Endometrial microvascular endothelial cells (primary cell): ENCODE data around the gene GNE. TPM values are rescaled to one million over a fixed set of nuclear protein-coding genes. Genes with fewer than 3 reads are reported as not detected.
"Not testable (repeated sequence)": the region's sequence is repeated elsewhere in the genome, so short reads cannot be mapped to it uniquely, and the experiment has no call there.

Source experiments
- in situ Hi-C: cut with HindIII; loops from 2 replicates; pipeline ENCODE4 v1.10.0; 2017; ENCODE audit warnings: low sequenced_read_pairs, low pct_unique_long_range_greater_than_20kb; ENCODE audit errors: inconsistent ontology term
- total RNA-seq: library from RNA; depleted of rRNA; stranded (reverse); fragments of >200 nt; gene quantifications from one replicate; pipeline ENCODE4 v1.2.3, GENCODE V29; 2015; ENCODE audit errors: inconsistent ontology term

The GNE gene
- total RNA-seq, 1 donor from 2014 or later = 12.4 TPM

GRCh38 chr9:36214571-36214970 is 43.7 kb downstream of the GNE start:
- in situ Hi-C loops = loop anchor here (10.0 kb wide), 1 partner anchor 50 kb away; no protein-coding TSS in a partner anchor

GRCh38 chr9:36213989-36214388 is 44.3 kb downstream of the GNE start:
- in situ Hi-C loops = loop anchor here (10.0 kb wide), 1 partner anchor 51 kb away; no protein-coding TSS in a partner anchor

GRCh38 chr9:36213387-36213786 is 44.9 kb downstream of the GNE start:
- in situ Hi-C loops = loop anchor here (10.0 kb wide), 1 partner anchor 51 kb away; no protein-coding TSS in a partner anchor

GRCh38 chr9:36211510-36211909 is 46.7 kb downstream of the GNE start:
- in situ Hi-C loops = loop anchor here (10.0 kb wide), 1 partner anchor 53 kb away; no protein-coding TSS in a partner anchor

GRCh38 chr9:36210722-36211121 is 47.5 kb downstream of the GNE start:
- in situ Hi-C loops = loop anchor here (10.0 kb wide), 1 partner anchor 54 kb away; no protein-coding TSS in a partner anchor

- in situ Hi-C loops = no loop called here
These were observed 49.6 kb downstream of the GNE start for GRCh38 chr9:36208521-36209253.

- in situ Hi-C loops = no loop called here
These were observed 50.7 kb downstream of the GNE start for GRCh38 chr9:36207546-36208012.

- in situ Hi-C loops = no loop called here
These were observed 51.2 kb downstream of the GNE start for GRCh38 chr9:36207016-36207415.

GRCh38 chr9:36204906-36205547 is 53.2 kb downstream of the GNE start:
- in situ Hi-C loops = no loop called here

GRCh38 chr9:36194326-36195000 is 63.8 kb downstream of the GNE start:
- in situ Hi-C loops = no loop called here

GRCh38 chr9:36193023-36193422 is 65.2 kb downstream of the GNE start:
- in situ Hi-C loops = no loop called here

GRCh38 chr9:36192196-36192595 is 66.1 kb downstream of the GNE start:
- in situ Hi-C loops = no loop called here

GRCh38 chr9:36191686-36192085 is 66.6 kb downstream of the GNE start:
- in situ Hi-C loops = no loop called here

- in situ Hi-C loops = no loop called here
These were observed 67.0 kb downstream of the GNE start for GRCh38 chr9:36191290-36191645.

- in situ Hi-C loops = no loop called here
These were observed 67.6 kb downstream of the GNE start, which contains the start of gene CLTA for GRCh38 chr9:36190388-36191289. TSS of gene CLTA (plus strand) at chr9:36190921. CDS start at chr9:36191057, 136 bp downstream.

- in situ Hi-C loops = no loop called here
These were observed 68.3 kb downstream of the GNE start for GRCh38 chr9:36189976-36190375.

GRCh38 chr9:36188212-36188611 is 70.0 kb downstream of the GNE start:
- in situ Hi-C loops = no loop called here

GRCh38 chr9:36187414-36187813 is 70.8 kb downstream of the GNE start:
- in situ Hi-C loops = no loop called here

- in situ Hi-C loops = not testable (repeated sequence)
These were observed 78.0 kb downstream of the GNE start for GRCh38 chr9:36180243-36180642.
